ENCODE data around the gene PLEKHG5. TPM values are rescaled to one million over a fixed set of nuclear protein-coding genes. Genes with fewer than 3 reads are reported as not detected.

The PLEKHG5 gene
- total RNA-seq, 1 donor from 2014 or later = 34.9 TPM

- Mint-ChIP-seq H3K27me3 (ENCODE audit: unreplicated experiment) (no peaks in the 10 kb centered on the region), H3K27ac (ENCODE audit: unreplicated experiment) (no peak overlapping the region), H3K4me3 (ENCODE audit: unreplicated experiment) (no peak overlapping the region), H3K36me3 (ENCODE audit: unreplicated experiment) (peaks cover 6% of the 10 kb centered on the region), H3K9me3 (ENCODE audit: unreplicated experiment) (no peaks in the 10 kb centered on the region), H3K4me1 (ENCODE audit: unreplicated experiment) (no peaks in the 10 kb centered on the region)
- no peak for DNase-seq (ENCODE audit: extremely low spot score, unreplicated experiment)
- TF ChIP-seq CTCF (IDR thresholded peaks at IDR 0.05) = no peak
Observed at GRCh38 chr1:6477039-6477820, 14.2 kb downstream of the PLEKHG5 start.

DNA sequence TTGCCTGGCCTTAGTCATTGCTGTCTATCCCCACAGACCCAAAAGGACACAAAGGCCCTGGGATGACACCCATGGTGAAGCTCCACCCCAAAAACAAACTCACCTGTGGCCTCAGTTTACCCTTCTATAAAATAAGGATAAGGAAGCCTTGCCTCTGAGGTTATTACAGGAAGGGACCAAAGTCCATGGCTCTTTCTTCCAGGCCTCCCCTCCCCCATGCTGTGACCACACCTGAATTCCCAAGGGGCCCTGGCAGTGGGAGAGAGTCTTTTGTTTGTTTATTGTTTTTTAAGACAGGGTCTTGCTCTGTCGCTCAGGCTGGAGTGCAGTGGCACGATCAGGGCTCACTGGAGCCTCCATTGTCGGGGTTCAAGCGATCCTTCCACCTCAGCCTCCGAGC, 15.0 kb downstream of the PLEKHG5 start:
- no peaks in the 10 kb centered on the region for H3K4me1 Mint-ChIP-seq (ENCODE audit: unreplicated experiment)
- no peaks in the 10 kb centered on the region for H3K27me3 Mint-ChIP-seq (ENCODE audit: unreplicated experiment)
- no peak for DNase-seq (ENCODE audit: extremely low spot score, unreplicated experiment)
- no peak overlapping the region for H3K4me3 Mint-ChIP-seq (ENCODE audit: unreplicated experiment)
- no peaks in the 10 kb centered on the region for H3K9me3 Mint-ChIP-seq (ENCODE audit: unreplicated experiment)
- TF ChIP-seq CTCF (IDR thresholded peaks at IDR 0.05) = no peak
- peaks cover 10% of the 10 kb centered on the region for H3K36me3 Mint-ChIP-seq (ENCODE audit: unreplicated experiment)
- H3K27ac Mint-ChIP-seq (ENCODE audit: unreplicated experiment) = no peak overlapping the region

DNA sequence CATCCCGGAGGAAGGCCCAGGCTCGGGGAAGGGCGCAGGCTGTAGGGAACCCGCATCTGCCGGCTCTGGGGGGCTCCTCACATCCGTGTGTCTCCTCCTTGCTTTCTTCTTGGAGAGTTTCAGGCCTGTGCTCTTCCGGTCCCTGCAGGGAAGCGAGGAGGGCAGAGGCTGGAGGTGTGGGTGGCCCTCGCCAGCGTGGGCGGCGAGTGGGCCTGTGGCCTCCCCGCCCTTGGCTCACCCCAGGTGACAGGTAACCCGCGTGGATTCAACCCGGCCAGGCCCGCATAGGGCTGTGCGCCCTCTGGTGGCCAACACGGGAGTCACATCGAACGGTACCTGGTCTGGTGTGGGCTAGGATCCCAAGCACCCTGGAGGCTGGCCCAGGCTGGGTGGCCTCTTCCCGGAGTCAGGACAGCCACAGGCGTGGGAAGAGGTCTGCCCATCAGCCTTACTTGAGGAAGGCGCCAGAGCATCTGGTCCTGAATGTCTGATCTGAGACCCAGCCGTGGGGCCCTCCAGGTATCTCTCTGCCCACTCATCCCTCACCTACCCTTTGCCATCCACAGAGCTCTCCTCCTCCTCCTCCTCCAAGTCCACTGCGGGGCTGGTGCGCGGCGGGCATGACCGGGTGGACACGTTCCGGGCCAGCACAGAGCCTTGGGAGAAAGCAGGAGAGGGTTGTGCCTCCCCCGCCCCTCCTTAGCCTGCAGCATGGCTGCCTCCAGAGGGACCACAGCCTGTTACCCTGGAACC, 15.9 kb downstream of the PLEKHG5 start:
- Mint-ChIP-seq H3K27ac (ENCODE audit: unreplicated experiment) (no peak overlapping the region), H3K4me3 (ENCODE audit: unreplicated experiment) (no peak overlapping the region)
- DNase-seq (ENCODE audit: extremely low spot score, unreplicated experiment) = no peak

GRCh38 chr1:6474815-6475282, 16.6 kb downstream of the PLEKHG5 start:
- DNase-seq (ENCODE audit: extremely low spot score, unreplicated experiment) = no peak
- TF ChIP-seq CTCF (IDR thresholded peaks at IDR 0.05) = no peak
- Mint-ChIP-seq H3K27ac (ENCODE audit: unreplicated experiment) (no peak overlapping the region), H3K36me3 (ENCODE audit: unreplicated experiment) (peaks cover 14% of the 10 kb centered on the region), H3K4me1 (ENCODE audit: unreplicated experiment) (no peaks in the 10 kb centered on the region), H3K4me3 (ENCODE audit: unreplicated experiment) (no peak overlapping the region), H3K27me3 (ENCODE audit: unreplicated experiment) (no peaks in the 10 kb centered on the region), H3K9me3 (ENCODE audit: unreplicated experiment) (no peaks in the 10 kb centered on the region)

More for the DNA sequence above, 15.9 kb downstream of the PLEKHG5 start:
- Mint-ChIP-seq H3K4me1 (ENCODE audit: unreplicated experiment) (no peaks in the 10 kb centered on the region), H3K36me3 (ENCODE audit: unreplicated experiment) (peaks cover 10% of the 10 kb centered on the region), H3K9me3 (ENCODE audit: unreplicated experiment) (no peaks in the 10 kb centered on the region), H3K27me3 (ENCODE audit: unreplicated experiment) (no peaks in the 10 kb centered on the region)
- peak; percentile 92 for TF ChIP-seq CTCF (IDR thresholded peaks at IDR 0.05)
